Stimulated activated CD4-positive, alpha-beta T cell treated with anti-CD3 and anti-CD28 coated beads, TNF-alpha, amount 100 ng/mL, for 24 hours (primary cell): ENCODE results near the gene ZBED5.
"Not testable (repeated sequence)": the region's sequence is repeated elsewhere in the genome, so short reads cannot be mapped to it uniquely, and the experiment has no call there.

ENCODE experiments used
- DNase-seq, 3 experiments: peaks; one replicate each; pipeline ENCODE4 v3.0.0-alpha.2; 2020; ENCODE audit warnings: low read depth in 3 of 3

The ZBED5 gene

DNA sequence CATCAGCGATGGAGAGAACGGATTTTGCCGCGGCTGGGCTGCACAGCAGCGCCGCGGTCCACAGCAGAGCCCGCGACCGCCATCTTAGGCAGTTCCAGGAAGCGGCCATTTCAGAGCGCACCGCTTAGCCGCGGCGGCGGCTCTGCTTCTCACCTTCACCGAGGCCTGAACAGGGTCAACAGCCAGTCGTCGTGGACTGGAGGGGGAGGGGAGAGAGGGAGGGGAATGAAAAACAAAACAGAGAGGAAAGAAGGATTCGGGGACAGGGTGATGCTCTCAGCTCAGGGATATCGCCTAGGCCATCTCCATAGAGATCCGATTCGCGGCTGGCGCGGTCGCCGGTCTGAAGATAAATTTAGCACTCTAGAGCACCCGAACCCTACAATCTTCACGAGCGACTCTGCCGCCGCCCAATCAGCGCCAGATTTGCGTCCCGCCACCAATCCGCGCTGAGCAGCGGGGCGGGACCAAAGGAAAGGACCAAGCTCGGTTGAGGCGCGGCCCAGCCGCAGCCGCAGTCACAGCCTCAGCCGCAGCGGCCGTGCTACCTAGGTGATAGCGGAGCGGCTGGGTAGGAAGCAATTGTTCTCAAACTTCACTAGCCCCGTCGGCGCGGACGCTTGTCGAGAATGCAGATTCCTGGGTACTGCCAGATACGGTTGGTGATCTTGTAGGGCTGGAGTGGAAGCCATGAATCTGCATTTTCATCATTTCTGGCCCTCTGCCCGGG, at the start of gene ZBED5:
Gene ZBED5, minus strand, starts transcription at position 345 of the 730 bp plus-strand sequence. CDS start 3,108 bp downstream, outside the sequence.
- DNase-seq: peak; percentile 87 to 95 (median 91)

DNA sequence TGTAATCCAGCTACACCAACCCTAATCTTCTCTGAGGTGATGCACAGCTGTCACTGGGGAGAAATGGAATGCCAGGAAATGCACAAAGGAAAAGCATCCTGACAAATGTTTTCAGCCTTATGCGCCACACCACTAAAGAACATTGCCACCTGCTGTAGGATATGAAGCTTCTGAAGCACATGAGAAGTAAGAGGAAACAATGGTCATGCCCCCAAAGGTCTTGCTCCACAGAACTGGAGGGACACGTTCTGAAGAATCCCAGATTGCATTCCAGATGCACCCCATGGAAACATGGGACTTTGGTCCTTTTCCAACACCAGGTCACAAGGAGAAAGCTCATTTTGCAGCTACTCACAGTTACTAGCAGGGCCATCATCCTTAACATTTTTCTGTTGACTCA, 48.7 kb upstream of the ZBED5 start:
- DNase-seq: no peak

DNA sequence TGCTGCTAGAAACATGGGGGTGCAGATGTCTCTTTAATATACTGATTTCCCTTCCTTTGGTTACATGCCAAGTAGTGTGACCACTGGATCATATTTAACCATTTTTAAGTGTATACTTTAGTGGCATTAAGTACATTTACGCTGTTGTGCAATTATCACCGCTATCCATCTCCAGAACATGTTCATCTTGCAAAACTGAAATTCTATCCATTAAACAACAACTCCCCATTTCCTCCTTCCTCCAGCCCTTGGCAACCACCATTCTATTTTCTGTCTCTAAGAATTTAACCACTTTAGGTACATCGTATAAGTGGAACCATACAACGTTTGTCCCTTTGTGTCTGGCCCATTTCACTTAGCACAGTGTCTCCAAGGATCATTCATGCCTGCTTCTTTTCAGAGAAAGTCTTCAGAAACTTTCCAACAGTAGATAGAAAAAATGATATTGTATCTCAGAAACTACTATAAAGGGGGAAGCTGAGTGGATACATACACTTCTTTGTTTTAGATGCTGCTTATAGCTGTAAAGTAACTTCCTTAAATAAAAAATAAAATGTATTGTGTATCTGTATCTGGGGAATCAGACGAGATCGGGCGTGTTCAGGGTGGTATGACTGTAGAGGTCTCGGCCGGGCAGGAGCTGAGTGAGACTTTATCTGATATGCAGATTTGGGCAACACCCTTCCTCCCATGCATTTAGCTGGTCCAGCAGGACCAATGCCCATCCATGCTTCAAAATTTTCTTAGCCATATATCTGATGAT, 44.6 kb upstream of the ZBED5 start:
- no peak for DNase-seq

DNA sequence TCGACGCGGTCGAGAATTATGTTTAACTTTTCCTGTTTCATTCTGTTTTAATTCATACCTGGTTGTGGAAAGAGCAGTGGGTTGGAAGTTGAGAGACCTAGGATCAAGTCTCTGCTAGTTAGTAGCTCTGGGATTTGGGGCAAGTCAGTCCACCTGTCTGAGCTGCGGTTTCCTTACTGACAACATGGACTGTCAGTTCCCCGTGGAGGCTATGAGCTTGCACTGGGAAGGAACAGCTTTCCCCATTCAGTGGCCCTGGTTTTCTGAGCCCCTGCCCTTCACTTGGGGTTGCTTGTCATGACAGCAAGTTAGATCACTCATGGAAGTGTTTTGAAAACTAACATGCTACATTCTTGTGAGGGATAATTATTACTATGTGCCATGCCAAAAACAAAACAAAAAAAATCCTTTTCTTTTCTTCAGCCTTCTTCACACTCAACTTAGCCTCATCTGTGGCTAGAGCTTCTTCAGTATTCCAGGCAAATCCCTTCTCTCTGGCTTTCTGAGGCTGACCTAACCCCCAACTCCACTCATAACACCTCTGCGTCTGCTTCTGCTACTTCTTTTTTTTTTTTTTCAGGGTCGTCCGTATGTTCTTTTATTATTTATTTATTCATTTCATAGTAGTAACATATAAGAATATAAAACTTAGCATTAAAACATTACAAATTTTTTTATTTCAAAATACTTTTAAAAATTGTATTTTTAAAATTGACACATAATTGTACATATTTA, 43.0 kb upstream of the ZBED5 start:
- no peak for DNase-seq

DNA sequence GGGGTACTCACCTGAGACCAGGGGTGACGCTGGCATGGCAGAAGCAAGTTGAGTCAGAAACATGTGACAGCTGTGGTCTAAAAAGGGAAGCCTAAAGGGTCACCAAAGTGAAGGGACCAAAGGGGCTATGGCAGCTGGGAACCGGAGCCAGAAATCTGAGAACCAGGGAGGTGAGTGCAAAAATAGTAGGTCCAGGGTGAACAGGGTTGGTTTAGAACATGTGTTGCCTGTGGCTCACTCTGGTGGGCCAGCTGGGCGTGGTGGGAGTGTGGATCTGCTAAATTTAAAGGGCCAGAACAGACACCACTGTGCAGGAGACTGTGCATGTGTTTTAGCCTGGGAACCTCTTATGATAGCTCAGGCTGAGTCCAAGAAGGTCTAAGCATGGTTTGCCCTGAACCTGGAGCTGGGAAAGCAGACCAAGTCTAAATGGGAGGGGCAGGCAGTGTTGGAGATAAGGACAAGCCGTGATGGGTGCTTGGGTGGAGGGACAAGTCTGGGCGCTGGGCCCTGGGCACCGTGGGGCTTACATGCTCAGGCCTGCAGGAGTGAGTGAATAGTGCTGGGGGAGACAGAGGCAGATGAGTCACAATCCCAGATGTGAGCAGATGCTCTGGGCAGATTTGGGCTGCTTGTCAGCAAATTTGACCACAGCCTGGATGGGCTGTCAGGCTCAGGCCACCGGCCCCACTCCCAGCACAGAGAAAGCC, 41.4 kb upstream of the ZBED5 start:
- peak in 1 of 3 experiments; percentile 19 for DNase-seq

DNA sequence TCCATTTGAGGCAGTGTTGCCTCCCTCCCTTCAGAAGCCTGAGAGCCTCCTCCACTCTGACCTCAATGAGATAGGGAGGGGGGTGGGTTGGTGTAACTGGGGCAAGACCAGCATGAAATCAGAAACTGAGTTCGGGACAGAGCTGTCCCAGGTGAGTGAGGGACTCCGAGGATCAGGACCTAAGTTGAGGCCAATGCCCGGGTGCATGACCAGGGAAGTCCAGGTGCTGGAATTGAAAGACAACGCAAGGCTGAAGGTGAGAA, 40.8 kb upstream of the ZBED5 start:
- DNase-seq: no peak

DNA sequence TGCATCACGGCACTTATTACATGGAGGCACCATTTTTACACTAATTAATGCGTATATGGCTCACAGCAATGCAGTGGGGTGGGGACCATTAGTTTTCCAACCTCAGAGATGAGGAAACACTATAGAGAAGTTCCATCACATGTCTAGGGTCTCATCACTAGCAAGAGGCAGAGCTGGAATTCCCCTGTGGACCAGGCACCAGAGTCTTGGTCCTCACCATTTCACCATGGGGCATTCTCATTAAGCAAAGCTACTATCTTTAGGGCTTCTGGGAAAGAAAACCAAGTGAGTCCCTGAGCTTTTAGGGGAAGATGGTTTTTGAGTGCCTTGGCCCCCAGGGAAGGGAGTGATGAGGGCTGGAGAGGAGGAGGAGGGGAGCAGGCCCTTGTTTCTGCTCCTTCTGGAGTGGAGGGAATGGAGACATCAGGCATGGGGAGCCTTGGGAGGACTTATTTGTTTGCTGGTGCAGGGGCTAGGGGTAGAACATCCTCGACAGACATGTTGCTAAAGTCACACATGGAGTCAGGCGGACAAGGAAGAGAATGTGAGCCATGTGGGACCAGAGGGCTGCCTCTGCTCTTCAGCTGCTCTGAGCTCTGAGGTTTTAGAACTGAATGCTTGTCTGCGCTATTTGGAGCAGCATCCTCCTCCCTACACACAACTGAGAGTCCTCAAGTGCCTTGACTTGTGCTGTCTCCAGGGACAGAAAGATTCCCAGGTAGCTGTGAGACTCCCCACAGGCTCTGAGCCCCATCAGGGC, 40.3 kb upstream of the ZBED5 start:
- no peak for DNase-seq

DNA sequence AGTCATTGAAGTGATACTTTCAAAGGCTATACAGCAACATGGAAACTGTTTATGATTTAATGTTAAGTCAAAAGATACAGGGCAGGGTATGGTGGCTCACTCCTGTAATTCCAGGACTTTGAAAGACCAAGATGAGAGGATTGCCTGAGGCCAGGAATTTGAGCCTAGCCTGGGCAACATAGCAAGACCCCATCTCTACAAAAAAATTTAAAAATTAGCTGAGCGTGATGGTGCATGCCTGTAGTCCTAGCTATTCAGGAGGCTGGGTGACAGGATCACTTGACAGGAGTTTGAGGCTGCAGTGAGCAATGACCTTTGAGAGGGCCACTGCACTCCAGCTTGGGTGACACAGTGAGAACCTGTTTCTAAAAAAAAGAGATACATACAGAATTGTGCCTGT, 39.3 kb upstream of the ZBED5 start:
- DNase-seq: no peak

DNA sequence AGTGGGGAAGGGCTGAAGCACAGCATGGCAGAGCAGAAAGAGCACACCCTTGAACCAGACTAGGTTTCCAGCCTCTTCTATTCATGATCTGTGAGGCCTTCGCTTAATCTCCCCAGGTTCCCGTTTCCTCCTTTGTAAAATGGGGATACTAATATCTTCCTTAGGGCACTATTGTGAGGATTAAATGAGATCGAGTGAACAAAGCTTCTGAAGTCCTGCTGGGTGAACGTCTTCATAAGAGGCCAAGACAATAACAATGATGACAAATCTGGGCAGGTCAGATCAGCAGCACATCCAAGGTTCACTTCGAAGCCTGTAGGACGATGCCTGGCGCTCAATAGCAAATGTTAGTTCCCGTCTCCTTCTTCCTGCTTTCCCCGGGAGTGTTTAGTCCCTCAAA, 38.6 kb upstream of the ZBED5 start:
- no peak for DNase-seq

DNA sequence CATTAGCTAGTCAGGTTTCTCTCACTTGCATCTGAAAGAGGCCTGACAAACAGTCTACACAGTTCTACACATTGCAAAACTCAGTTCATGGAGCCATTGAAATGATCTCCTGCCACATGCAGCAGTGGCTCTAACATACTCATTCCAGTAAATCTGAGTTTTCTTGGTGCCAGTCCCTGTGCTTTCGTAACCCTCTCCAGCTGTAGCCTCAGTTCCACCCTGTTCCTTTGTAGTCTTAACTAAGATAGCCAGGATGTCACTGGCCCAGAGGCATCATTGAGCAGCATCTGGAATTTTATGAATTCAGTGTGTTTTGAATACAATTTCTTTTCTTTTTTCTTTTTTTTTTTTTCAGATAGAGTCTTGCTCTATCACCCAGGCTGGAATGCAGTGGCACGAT, 37.4 kb upstream of the ZBED5 start:
- DNase-seq: no peak

DNA sequence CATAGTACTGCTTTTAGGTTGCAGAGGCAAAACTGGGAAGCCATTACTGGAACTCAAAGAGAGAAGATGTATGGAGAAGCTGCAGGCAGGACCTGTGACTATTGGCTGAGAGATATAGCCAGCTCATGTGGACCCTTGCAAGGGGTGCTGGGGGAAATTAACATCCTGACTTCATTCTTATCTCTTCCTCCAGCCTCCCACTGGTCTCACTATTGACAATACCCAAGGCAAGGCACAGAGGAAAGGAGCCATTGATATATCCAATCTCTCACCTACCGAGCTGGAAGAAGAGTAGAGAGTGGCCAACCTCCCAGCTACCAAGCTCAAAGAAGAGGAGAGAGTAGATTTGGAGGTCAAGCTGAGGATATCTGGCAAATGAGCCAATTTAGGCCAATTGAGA, 36.8 kb upstream of the ZBED5 start:
- DNase-seq: no peak

DNA sequence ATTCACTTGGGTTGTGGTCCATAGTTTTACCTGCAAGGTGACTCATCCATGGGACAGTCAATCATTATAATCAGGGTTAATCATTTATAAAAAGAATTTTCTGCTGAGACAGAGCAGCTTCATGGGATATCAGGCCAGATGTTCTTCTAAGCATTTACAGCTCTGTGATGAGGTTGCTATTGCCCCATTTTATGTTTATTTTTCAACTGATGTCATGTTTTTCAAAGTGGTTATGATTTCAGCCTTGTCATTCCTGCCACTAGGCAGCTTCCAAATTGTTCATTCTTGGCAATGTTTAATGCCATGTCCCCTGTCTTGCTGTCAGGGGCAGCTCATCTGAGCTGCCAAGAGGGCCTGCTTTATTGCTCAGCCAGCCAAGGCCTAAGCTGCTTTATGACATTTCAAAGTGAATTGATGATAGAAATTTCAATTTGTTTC, 35.9 kb upstream of the ZBED5 start:
- DNase-seq: no peak

DNA sequence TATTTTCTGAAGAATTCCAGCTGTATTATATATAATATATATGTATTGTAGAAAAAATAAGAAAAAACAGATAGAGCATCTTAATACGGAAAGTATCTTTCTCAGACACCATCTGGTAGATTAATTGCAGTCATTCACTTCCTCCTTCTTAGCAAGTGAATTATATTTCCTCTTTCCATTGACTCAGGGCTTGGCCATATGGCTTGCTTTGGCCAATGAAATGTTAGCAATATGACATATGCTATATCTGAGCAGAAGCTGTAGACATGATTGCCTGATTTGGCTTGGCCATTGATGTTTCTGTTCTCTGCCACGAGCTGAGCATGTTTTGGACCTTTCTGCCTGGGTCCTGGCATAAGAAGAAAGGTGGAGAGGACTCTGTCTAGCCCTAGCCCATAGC, 34.4 kb upstream of the ZBED5 start:
- DNase-seq: no peak

DNA sequence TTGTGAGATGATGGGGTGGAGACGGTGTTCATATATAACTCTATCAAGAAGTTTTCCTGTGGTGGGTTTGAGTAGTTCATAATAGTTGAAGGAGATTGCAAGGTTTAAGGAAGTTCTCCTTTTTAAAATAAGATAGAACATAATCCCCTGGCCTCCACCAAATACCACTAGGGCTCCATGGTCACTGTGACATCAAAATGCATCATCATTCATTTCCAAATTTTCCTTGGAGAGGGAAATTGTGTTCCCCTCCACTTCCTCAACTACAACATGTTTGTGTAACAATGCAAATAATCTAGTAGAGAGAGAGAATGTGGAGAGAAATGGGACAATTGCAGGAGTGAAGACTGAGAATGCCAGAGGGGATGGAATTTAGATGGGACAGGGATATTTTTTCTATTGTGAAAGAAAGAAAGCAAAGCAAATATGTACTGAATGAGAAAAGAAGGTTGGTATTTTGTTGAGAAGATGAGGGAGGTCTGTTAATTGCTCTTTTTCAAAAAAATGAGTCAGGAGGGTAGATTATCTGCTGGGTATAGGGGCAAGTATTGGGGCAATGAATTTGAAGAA, 33.4 kb upstream of the ZBED5 start:
- DNase-seq: no peak

DNA sequence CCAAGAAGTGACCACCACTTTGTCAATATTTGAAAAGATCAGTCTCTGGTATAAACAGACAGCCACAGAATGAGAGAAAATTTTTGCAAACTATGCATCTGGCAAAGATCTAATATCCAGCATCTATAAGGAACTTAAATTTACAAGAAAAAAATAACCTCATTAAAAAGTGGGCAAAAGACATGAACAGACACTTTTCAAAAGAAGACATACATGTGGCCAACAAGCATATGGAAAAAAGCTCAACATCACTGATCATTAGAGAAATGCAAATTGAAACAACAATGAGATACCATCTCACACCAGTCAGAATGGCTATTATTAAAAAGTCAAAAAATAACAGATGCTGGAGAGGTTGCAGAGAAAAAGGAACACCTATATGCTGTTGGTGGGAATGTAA, 32.2 kb upstream of the ZBED5 start:
- not testable (repeated sequence) for DNase-seq

DNA sequence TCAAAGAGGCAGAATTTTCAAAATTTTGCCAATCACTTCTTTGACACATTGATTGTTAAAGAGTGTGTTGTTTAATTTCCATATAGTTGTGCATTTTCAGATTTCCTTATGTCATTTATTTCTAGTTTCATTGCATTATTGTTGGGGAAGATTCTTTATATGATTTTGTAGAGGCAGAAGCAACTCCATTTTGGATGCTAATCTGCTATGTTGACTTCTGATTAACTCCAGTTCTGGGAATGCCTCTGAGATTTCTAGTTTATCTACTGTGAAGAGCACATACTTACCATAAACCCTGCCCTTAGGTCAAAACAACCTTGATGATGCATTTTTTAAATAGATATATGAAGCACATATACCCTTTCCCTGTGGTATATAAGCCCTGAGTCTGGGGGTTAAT, 29.5 kb upstream of the ZBED5 start:
- no peak for DNase-seq

DNA sequence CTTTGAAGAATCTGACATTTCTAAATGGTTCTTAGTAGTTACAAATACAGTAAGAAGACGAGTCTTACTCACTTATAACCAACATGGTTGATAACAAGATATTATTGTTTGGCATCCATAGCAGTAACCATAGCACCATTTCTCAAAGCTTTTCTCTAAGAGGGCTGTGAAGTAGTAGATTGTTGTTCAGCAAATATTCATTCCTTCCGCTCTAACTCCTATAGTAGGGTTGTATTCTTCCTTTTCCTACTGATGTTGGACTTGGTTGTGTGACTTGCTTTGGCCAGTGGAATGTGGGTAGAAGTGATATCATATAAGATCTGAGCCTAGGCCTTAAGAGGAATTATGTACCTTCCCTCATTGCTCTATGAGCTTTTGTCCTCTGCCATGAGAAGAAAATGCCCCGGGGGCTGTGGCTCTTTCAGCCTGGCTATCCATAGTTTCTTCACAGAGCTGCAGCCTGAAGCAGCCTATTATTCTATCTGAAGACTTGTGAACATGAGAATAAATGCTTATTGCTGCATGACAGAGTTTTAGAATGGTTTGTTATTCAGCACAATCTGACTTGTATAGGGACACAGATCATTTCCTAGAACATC, 28.9 kb upstream of the ZBED5 start:
- DNase-seq: no peak

DNA sequence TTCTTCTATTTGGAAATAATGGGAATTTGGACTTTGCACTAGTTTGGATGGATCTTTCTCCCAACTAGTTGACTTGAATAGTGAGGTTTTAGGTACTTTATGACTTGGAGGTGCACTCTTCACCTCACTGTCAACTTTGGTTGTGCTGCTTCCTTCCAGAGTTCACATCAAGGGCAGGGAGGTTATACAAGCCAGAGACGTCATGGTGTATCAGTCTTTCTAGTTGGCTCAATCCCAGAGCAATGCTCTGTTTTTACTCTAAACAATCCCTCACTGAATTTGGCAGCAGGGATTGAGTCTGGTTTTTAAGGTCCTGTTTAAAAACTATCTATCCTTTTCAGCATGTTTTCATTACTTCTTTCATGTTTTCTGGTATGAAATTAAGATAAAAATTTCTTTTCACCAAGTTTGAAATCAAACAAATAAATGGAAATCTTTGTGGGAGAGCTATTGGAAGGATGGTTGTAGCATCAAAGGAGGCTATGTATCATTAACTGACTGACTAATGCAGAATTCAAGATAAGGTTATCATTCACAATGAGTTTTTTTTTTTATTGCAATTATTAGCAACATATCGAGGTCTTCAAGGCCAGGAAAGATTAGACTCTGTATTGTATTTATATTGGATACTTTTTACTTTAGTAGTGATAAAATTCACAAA, 28.0 kb upstream of the ZBED5 start:
- no peak for DNase-seq

DNA sequence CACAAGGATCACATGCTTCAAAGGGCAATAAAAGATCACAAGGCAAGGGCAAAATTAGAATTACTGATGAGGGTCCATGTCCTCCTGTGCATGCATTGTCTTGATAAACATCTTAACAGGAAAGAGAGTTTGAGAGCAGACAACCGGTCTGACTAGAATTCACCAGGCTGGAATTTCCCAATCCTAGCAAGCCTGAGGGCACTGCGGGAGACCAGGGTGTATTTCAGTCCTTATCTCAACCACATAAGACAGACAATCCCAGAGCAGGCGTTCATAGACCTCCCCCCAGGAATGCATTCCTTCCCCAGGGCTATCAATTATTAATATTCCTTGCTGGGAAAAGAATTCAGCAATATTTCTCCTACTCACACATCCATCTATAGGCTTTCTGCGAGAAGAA, 26.4 kb upstream of the ZBED5 start:
- not testable (repeated sequence) for DNase-seq

DNA sequence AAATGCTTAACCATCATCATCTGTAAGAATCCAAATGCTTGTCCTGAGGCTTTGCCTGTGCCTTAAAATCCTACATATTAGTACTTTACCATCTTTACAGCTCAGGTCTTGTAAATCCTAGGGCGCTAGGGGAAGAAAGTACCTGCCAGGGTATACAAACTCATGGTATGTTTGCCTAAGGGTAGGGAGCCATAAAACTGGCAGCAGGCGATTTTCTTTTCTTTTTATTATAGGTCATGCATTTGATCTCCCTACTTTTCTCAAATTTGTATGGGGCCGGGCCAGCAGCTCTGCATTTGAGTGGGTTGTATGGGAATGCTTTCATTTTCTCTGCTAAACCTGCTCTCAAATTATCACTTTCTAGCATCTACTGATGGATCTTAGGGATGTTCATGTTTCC, 24.0 kb upstream of the ZBED5 start:
- no peak for DNase-seq
